ENCODE measurements around the gene LHX2.

Gene LHX2

DNA sequence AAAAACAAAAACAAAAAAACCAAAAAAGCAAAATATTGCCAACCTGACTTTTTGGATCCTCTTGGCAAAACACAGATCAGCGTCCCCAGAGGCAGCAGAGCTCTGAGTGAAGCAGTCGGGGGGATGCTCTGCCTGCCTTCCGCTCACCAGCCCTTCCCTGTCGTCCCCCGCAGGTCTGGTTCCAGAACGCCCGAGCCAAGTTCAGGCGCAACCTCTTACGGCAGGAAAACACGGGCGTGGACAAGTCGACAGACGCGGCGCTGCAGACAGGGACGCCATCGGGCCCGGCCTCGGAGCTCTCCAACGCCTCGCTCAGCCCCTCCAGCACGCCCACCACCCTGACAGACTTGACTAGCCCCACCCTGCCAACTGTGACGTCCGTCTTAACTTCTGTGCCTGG, 20.7 kb downstream of the LHX2 start:
- DNase-seq, result no peak

DNA sequence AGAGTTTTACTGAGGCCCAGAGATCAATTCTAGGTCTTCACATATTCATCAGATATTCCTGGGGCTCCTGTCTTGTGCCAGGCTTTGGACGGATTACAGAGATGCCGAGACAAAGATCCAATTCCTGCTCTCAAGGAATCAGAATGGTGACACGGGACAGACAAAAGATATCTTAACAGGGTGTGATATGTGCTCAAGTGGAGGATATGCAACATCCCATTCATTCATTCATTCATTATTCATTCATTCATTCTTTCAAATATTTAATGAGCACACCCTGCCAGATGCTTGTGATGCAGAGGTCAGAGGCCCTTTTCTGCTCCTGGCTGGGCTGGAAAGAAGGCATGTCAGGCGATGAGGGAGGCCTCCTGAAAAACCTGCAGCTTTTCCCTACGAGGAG, 21.8 kb downstream of the LHX2 start:
- no peak for DNase-seq

DNA sequence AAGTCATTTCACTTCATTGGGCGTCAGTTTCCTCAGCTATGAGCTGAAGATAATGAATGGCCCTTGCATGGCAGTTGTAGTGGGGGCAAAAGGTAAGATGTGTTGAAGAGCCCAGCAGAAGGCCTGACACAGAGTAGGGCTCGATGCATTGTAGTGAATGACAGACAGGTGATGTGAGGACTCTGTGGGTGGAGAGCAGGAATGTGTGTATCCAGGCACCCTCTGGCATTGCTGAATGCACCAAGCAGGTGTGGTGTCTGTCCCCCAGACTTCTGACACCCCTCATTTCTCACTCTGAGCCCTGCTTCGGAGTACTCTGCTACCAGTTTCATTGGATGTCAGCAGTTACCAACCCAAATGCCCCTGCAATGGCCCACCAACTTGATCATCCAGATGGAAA, 22.4 kb downstream of the LHX2 start:
- no peak for DNase-seq

DNA sequence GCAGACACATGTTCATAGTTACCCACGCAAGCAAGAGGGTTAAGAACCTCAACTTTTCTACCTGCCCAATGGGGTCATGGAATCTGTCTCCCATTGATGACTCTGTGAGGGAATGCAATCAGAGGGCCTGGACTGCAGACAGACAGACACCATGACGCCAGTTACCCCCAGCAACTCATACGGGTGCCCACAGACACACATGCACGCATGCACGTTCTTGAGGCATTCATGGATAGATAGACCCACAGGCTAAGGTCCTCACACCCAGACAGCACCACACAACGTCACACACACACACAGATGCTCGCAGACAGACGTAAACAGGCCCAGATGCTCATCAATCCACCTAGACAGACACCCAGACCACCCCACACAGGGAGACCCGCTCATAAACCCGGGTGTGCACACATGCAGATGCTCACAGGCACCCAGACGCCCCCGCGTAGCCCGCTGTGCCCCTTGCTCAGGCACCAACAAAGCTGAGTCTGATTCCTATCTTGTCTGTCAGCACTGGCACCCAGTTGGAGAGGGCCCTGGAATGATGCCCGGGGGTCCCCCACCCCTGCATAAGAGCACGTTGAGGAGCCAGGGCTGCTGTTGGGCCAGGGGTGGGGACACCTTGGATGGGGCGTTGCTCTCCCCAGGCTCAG, 23.6 kb downstream of the LHX2 start:
- DNase-seq, result no peak

DNA sequence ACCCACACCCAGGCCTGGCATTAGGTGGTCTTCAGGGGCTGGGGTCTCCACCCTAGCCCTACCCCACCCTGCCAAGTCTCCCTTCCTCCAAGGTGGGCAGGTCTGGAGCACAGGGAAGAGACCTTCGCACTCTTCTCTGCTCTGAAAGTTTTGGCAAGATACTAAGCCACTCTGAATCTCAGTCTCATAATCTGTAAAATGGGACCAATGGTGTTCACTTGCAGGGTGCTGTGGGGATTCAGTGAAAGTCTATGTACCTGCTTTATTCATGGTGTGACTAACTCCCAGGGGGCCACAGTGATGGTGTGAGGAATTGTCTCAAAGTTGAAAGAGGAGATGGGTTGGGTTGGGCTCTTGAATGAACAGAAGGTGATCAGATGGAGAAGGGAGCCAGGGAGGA, 25.0 kb downstream of the LHX2 start:
- no peak for DNase-seq

DNA sequence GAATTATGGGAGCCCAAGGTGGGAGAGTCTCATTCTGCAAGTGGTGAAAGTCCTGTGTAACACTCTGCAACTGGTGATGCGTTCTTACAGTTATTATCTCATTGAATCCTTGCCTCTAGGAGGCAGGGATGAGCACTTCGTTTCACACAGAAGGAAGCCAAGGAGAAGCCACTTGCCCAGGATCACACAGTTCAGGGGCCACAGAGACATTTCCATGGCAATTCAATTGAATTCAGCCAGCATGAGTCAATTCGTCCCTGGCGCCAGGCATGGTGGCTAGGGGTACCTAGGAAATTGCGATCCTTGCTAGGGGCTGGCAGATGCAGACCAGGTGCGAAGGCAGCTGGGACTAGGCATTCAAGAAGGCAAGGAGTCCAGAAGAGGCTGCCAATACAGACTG, 26.2 kb downstream of the LHX2 start:
- no peak for DNase-seq

DNA sequence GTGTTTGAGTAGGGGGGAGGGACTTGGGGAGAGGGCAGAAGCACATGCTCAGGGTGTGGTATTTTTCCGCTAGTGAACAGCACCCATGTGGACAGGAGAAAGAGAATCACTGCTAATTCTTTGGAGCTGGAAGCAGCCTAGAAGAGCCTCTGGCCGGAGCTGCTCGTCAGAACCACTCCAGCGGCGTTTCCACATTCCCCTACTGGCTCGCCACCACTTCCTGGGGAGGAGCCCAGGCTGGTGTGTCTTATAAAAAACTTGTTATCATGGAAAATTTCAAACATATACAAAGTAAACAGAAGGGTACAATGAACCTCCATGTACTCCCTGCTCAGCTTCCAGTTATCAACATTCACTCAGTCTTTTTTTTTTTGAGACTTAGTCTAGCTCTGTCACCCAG, 26.7 kb downstream of the LHX2 start:
- no peak for DNase-seq

DNA sequence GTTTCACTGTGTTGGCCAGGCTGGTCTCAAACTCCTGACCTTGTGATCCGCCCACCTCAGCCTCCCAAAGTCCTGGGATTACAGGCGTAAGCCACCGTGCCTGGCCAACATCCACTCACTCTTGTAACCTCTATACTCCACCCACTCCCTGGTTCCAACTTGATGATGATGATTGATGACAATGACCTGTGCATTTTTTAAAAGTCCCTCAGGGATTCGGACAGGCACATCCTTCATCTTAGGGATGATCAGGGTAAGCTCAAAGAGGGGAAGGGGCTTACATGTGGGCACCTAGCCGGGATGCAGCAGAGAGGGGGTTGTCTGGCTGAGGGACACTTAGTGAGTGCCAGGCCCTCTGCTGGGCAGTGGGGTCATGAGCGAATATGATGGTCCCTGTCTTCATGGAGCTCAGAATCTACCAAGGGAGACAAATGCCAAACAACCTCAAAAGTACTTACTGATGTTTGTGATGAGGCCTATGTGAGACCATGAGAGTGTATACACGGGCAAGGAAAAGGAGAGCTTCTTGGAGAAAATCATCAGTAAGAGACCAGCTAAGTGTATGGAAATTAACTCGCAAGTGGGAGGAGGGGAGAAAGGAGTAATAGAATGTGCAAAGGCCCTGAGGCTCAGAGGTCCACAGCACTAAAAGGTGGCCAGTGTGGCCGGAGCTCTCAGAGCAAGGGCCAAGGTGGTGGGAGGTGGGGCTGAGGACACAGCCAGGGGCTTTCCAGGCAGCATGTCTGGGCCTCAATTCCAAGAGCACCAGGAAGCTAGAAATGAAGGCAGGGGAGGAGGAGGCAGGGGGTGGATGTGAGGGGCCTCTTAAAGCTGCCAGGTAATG, 27.4 kb downstream of the LHX2 start:
- DNase-seq, result no peak

DNA sequence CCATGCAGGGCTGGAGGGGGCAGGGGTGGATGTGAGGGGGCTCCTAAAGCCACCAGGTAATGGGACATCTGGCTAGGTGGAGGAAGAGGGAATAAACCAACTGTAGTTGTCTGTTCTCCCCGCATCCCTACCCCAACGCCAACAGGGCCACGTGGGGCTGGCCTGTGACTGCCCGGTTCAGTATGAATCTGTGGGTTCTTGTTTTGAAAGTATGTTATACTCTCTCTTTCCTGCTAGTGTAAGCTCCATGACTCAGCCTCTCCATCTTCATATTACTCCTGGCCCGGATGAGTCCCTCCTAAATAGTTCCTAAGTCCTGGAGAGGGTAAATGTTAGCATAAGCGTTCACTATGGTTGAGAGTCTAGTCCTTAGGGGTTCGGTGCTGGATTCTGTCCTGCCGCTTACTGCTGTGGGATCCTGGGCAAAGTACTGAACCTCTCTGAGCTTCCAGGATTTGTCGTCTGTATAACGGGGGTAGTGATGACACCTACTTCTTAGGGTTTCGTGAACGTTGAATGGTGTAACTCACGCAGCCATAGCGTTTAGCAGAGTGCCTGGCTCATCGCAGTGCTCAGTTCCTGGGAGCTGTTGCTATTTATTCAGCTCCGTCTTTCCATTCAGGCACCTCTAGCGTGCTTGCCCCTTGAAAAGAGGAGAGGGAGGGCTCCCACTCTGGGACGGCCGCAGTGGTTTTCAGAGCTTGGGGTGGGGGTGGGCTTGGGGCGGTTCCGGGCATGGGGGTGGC, 28.8 kb downstream of the LHX2 start:
- peak in 1 of 51 donors; percentile 40 for DNase-seq

DNA sequence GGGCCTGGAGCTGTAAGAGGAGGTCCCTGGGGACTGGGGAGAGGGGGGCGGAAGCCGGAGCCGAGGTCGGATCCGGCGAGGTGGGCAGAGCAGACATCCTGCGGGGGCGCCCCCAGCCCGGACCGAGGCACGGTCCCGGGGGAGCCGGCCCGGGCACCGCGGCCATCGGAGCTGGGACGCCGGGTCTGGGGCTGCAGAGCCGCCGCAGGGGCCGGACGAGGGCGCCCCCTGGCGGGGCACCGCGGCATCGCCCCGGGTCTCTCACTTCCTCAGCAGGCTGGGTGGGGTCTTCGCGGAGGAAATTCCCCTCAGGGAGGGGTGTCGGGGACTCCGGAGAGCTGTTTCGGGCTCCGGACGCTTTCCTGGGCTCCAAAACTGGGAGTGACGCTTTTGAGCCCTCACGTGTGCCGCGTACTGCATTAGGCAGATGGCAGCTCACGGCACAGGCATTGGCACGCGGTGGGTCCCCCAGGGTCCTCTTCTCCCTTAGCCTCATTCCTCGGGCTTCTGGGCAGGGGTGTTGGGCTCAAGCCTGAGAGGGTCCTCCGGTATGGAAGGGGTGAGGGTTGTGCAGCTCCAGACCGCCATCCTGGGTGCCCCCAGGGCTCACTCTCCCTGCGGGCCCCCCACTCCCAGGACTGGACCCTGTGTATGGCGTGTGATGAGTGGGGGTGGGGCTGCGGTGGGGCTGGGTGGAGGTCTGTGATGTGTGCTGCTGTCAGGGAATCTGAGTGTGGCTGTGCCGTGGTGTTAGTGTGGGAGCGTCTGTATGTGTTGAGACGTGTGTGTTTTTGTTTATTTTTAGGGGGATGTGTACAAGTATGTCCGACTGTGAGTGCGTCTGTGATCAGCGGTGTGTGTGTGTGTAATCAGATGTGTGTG, 29.6 kb downstream of the LHX2 start:
- DNase-seq, result peak in 31 of 51 donors; percentile 2 to 68 (median 17)

DNA sequence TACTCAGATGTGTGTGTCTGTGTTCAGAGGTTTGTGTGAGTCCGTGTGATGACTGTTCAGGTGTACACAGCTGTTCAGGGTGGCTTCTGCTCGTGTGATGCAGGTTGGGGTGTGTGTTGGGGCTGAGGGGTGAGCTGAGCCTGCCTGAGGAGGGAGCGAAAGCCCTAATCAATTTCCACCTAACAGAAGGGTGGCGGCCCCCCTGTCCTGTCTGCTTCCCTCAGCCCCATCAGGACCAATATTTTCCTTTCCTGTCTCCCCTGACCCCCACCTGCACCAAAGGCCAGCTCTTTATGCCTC, 30.2 kb downstream of the LHX2 start:
- no peak for DNase-seq

DNA sequence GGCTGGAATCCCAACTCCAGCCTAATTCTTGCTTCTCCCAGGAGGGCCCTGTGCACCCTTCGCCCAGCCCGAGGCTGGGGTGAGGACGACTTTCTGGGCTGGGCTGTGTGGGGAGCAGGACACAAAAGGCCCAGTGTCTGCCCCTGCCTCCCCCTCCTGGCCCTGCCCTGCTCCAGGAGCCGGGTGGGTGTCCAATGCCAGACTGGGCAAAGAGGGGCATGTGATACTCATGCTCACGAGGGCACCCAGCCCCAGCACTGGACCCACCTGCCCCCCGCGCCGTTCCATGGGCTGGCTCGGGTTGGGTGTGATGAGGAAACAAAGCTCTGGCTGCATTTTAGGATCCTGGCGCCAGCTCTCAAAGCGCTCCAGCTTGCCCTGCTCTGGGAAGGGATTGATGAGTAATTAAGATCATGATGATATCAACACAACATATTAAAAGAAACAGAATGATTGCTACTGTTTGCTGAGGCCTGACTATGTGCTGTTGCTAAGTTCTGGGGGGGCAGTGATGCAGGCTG, 30.7 kb downstream of the LHX2 start:
- peak in 3 of 51 donors; percentile 39 to 52 (median 46) for DNase-seq

DNA sequence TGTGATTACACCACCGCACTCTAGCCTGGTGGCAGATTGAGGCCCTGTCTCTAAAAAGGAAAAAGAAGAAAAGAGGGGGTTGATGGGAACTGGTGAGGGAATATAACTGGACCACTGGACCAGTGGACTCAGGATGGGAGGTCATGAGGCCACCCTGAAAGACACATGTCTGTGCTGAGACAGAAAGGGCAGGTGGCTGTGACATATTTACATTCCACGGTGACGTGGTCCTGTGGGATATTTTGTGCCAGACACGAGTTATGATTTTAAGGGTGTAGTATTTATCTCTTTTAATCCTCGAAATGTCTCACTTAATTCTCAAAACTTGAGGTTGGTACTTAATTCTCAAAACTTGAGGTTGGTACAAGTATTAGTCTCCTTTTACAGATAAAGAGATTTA, 32.9 kb downstream of the LHX2 start:
- no peak for DNase-seq

DNA sequence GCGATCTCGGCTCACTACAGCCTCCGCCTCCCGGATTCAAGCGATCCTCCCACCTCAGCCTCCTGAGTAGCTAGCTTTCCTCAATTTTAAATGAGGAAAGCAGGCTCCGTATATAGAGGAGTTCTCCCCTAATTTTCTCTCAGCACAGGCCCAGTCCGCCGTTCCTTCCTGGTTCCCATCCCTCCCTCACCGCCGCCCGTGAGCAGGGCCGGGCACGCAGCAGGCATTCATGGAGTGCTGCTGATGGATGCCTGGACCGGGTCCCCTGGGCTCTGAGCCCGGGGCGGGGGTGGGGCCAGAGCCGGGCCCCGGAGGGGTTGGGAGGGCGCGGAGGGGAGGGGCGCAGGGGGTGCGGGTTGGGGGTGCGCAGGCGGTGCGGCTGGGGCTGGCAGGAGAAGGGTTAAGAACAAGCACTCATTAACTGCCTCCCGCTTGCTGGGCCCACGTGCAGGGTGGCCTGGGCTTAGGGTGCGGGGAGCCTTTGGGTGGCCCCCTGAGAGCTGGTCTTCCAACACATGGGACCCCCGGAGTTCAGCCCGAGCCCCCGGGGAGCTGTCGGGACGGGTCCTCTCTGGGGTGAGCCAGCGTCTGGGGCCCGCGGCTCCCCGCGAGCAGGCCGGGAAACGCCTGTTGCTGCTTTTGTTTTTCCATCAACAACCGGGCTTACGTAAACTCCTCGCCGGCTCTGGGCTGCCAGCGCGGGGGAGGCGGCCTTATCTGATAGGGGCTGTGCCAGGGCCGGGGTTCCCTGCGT, 33.7 kb downstream of the LHX2 start:
- DNase-seq, result peak in 9 of 51 donors; percentile 1 to 28 (median 14)

DNA sequence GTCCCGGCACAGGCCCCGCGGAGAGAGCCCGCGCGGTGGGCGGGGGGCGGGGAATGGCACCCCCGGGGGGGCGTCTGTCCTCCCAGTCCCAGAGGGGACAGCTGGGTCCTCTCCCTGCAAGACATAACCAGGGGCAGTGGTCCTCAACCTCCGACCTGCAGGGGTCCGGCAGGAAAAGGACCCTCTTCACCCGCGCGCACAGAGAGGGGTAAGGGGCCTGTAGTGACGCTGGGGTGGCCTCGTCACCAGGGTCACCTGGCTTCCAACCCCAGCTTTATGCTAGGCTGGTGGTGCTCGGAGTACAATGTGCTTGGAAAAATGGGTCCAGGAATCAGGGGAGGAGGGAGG, 34.2 kb downstream of the LHX2 start:
- DNase-seq, result no peak

DNA sequence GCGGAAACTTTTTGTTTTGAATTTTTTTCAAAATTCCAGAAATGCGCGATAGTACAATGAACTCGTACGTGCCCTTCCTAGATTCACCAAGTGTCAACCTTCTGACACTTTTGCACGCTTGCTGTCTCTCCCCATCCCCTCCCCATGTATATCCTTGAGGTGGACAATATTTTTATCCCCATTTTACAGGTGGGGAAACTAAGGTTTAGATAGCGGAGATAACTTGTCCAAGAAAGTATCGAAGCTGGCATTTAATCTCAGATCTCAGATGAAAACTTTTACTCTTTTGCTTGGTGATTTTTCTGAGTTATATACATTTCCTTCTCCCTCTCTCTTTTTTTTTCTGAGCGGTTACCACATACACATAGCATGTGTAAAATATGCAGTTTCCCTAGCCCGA, 34.6 kb downstream of the LHX2 start:
- no peak for DNase-seq

DNA sequence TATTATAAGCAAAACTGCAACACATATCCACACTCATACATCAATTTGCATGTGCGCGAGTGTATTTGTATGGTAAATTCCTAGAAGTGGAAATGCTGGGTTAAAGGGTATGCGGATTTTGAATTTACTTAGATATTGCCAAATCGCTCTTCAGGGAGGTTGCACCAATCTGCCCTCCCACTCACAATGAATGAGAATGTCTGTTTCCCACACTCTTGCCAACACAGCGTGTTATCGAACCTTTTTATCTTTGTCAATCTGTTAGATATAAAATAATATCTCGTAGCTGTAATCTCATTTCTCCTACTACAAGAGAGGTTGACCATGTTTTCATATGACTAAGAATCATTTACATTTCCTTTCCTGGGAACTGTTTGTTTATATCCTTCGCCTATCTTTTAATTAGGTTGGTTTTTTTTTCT, 35.7 kb downstream of the LHX2 start:
- no peak for DNase-seq

DNA sequence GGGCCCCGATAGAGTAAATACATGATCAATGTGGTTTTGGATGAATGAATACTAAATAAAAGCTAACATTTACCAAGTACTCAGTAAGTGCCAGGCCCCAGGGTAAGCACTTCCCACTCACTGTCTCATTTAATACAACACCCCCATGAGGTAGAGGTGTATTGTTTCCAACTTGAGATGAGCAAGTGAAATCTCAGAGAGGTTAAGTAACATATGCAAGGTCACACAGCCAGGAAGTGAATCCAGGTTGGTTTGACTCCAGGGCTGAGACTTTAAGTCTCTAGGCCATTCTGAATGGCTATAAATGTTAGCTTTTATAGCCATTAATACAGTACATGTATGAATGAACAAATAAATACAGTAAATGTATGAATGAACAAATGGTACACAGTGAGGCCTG, 39.4 kb downstream of the LHX2 start:
- no peak for DNase-seq

DNA sequence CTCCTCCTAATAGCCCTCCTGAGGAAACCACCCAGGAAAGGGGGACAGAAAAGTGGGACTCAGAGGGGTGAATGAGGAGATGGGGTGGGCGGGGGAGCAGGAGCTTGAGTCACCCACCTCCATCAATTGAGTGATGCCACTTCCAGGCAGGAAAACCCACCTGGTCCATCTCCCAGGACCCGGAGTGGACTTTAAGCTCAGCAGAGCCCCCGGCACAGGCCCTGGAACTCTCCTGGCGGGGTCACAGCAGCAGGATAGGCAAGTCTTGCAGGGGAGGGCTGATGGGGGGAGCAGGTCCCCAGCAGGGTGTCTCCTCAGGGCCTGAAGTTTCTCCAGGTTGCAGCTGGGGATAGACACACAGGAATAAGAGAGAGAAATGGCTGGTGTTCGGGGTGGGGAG, 40.8 kb downstream of the LHX2 start:
- no peak for DNase-seq

DNA sequence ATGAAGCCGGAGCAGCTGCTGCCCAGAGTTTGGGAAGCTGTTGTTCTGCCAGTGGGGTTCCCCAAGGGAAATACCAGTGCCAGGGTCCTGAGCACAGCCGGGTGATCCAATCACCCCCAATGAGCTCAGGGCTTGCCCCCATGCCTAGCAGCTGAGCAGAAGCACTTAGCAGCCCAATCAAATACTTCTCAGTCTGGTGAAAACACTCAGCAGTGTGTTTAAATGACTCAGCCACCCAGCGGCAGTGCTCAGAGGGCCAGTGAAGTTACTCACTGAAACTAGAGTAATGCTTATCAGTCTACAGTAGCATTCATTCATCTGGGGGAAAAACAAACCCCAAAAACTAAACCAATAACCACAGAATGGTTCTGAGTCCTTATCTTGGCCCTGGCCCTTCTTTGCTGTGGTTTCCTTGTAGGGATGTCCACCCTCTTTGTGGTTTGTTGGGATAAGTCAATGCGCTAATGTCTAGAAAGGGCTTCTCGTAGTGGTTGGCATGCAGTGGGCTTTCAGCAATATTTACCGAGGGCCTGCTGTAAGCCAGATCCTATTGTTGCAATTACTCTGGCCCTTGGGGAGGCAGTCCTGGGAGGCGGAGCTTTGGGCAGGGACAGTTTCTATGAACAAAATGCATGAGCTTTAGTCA, 43.1 kb downstream of the LHX2 start:
- no peak for DNase-seq

Data from hypothalamus (tissue), 51 donors.